ENCODE measurements around the gene EPHA2. TPM values are rescaled to one million over a fixed set of nuclear protein-coding genes. Genes with fewer than 3 reads are reported as not detected.

The EPHA2 gene
- total and polyA plus RNA-seq, 4 donors: 2.9 to 11.1 (median 6.8) TPM

- Histone ChIP-seq H3K4me3 (ENCODE audit: low read depth in 1 of 3, low read length in 3 of 3) (peak overlapping the region in 1 of 3 donors; percentile 73), H3K27me3 (ENCODE audit: control insufficient read depth in 4 of 4, insufficient read depth in 4 of 4, low read length in 3 of 4) (no peaks in the 10 kb centered on the region), H3K4me1 (ENCODE audit: control insufficient read depth in 4 of 4, insufficient read depth in 4 of 4, low read length in 3 of 4) (peaks cover 7 to 30% (median 19%) of the 10 kb centered on the region in 4 donors), H3K36me3 (ENCODE audit: control insufficient read depth in 4 of 4, insufficient read depth in 3 of 4, low read depth in 1 of 4, low read length in 3 of 4) (peaks cover 4 to 20% (median 5%) of the 10 kb centered on the region in 4 donors), H3K27ac (ENCODE audit: low read depth in 1 of 2, low read length in 2 of 2) (peak overlapping the region; percentile 89 to 91), H3K9me3 (ENCODE audit: control insufficient read depth in 4 of 4, low read length in 3 of 4) (no peaks in the 10 kb centered on the region), H3K9ac (ENCODE audit: low read depth in 1 of 2, low read length in 2 of 2) (peak overlapping the region in 1 of 2 donors; percentile 67)
- TF ChIP-seq JUND (IDR thresholded peaks at IDR 0.05) (no peak), FOXA2 (IDR thresholded peaks at IDR 0.05) (no peak), GABPA (IDR thresholded peaks at IDR 0.05 in 1 of 2, conservative IDR thresholded peaks at IDR 0.05 in 1 of 2) (no peak), SP1 (IDR thresholded peaks at IDR 0.05) (no peak), TAF1 (conservative IDR thresholded peaks at IDR 0.05) (no peak), YY1 (IDR thresholded peaks at IDR 0.05) (no peak), EGR1 (IDR thresholded peaks at IDR 0.05; ENCODE audit: low read depth in 2 of 2) (no peak), NR2F2 (IDR thresholded peaks at IDR 0.05) (no peak), ATF3 (IDR thresholded peaks at IDR 0.05) (no peak), HNF4A (conservative IDR thresholded peaks at IDR 0.05) (no peak), RAD21 (IDR thresholded peaks at IDR 0.05) (no peak), CTCF (IDR thresholded peaks at IDR 0.05; ENCODE audit: low read depth, low read length, missing input control) (no peak), HNF4G (IDR thresholded peaks at IDR 0.05) (no peak)
- WGBS: 67% methylated on average over 13 of the region's 13 CpGs
- DNase-seq (ENCODE audit: low spot score): no peak
These were observed 2.5 kb downstream of the EPHA2 start for GRCh38 chr1:16153096-16153998.

- no peaks in the 10 kb centered on the region for H3K9me3 ChIP-seq (ENCODE audit: control insufficient read depth in 4 of 4, low read length in 3 of 4)
- peaks cover 7 to 33% (median 19%) of the 10 kb centered on the region in 4 donors for H3K4me1 ChIP-seq (ENCODE audit: control insufficient read depth in 4 of 4, insufficient read depth in 4 of 4, low read length in 3 of 4)
- peak overlapping the region in 1 of 2 donors; percentile 13 for H3K9ac ChIP-seq (ENCODE audit: low read depth in 1 of 2, low read length in 2 of 2)
- 76% methylated on average over 16 of the region's 16 CpGs for WGBS
- peak overlapping the region; percentile 40 to 91 for H3K27ac ChIP-seq (ENCODE audit: low read depth in 1 of 2, low read length in 2 of 2)
- H3K36me3 ChIP-seq (ENCODE audit: control insufficient read depth in 4 of 4, insufficient read depth in 3 of 4, low read depth in 1 of 4, low read length in 3 of 4): peaks cover 6 to 28% (median 8%) of the 10 kb centered on the region in 4 donors
- H3K27me3 ChIP-seq (ENCODE audit: control insufficient read depth in 4 of 4, insufficient read depth in 4 of 4, low read length in 3 of 4): no peaks in the 10 kb centered on the region
- TF ChIP-seq EGR1 (IDR thresholded peaks at IDR 0.05; ENCODE audit: low read depth in 2 of 2): no peak
- no peak for TF ChIP-seq RAD21 (IDR thresholded peaks at IDR 0.05)
- TF ChIP-seq FOXA2 (IDR thresholded peaks at IDR 0.05): no peak
- TF ChIP-seq FOXA1 (IDR thresholded peaks at IDR 0.05): no peak
- no peak for TF ChIP-seq JUND (IDR thresholded peaks at IDR 0.05)
- no peak for TF ChIP-seq HNF4G (IDR thresholded peaks at IDR 0.05)
- no peak for TF ChIP-seq TAF1 (conservative IDR thresholded peaks at IDR 0.05)
- TF ChIP-seq SP1 (IDR thresholded peaks at IDR 0.05): no peak
- TF ChIP-seq RXRA (IDR thresholded peaks at IDR 0.05): no peak
- no peak for TF ChIP-seq YY1 (IDR thresholded peaks at IDR 0.05)
- TF ChIP-seq REST (IDR thresholded peaks at IDR 0.05): no peak
- no peak for TF ChIP-seq HNF4A (conservative IDR thresholded peaks at IDR 0.05)
- no peak for DNase-seq (ENCODE audit: low spot score)
- no peak overlapping the region for H3K4me3 ChIP-seq (ENCODE audit: low read depth in 1 of 3, low read length in 3 of 3)
These were observed 3.3 kb downstream of the EPHA2 start for GRCh38 chr1:16152481-16153087.

All from liver (tissue), 9 donors.